CD4-positive, alpha-beta T cell (primary cell): ENCODE measurements around the gene RET. TPM values are rescaled to one million over a fixed set of nuclear protein-coding genes. Genes with fewer than 3 reads are reported as not detected.

Experiments used
- ATAC-seq: fragments of 200-7000 bp; cut with Tn5 transposase; one replicate; pipeline ENCODE4 v1.10.0; 2022; ENCODE audit warnings: mild to moderate bottlenecking; ENCODE audit not compliant: poor library complexity
- CTCF ChIA-PET: fragments of 350-600 bp; sonication (Branson Sonifier 250); formaldehyde crosslinking; loops from one replicate; lab custom pipeline; 2021; ENCODE audit warnings: antibody characterized with exemption, inconsistent platforms; lab: Charles Lee
- POLR2A ChIA-PET: fragments of 350-600 bp; sonication (Branson Sonifier 250); formaldehyde crosslinking; loops from one replicate; lab custom pipeline; 2021; ENCODE audit warnings: antibody characterized with exemption, inconsistent platforms; lab: Charles Lee
- DNase-seq, 14 experiments: peaks; one replicate each; pipeline ENCODE4 v3.0.0-alpha.2; 2013 to 2020; ENCODE audit warnings: mixed read lengths in 2 of 14
- H3K27ac ChIP-seq, 2 donors: one replicate each; pipeline versions ENCODE4 v1.5.1 to v1.7.0; 2013; ENCODE audit warnings: low read length in 2 of 2, low read depth in 1 of 2, mild to moderate bottlenecking in 1 of 2
- H3K27me3 ChIP-seq, 2 experiments: 1 replicate in 1 of 2; 2 replicates in 1 of 2; pipeline versions ENCODE4 v1.6.1 to v1.7.0; 2013; ENCODE audit warnings: low read length in 2 of 2, control low read depth in 1 of 2, mild to moderate bottlenecking in 1 of 2, moderate library complexity in 1 of 2; ENCODE audit not compliant: insufficient read depth in 2 of 2, control insufficient read depth in 1 of 2
- H3K36me3 ChIP-seq: one replicate; pipeline ENCODE4 v1.6.1; 2013; ENCODE audit warnings: low read length, control low read depth; ENCODE audit not compliant: insufficient read depth
- H3K4me1 ChIP-seq: one replicate; pipeline ENCODE4 v1.6.1; 2013; ENCODE audit warnings: low read length, control low read depth; ENCODE audit not compliant: insufficient read depth
- H3K4me3 ChIP-seq: one replicate; pipeline ENCODE4 v1.5.1; 2013; ENCODE audit warnings: mild to moderate bottlenecking, low read length, moderate library complexity
- H3K9me3 ChIP-seq, 2 experiments: 1 replicate in 1 of 2; 2 replicates in 1 of 2; pipeline versions ENCODE4 v1.6.1 to v1.7.0; 2013; ENCODE audit warnings: low read length in 2 of 2, mild to moderate bottlenecking in 2 of 2, control low read depth in 1 of 2, moderate library complexity in 1 of 2; ENCODE audit not compliant: control insufficient read depth in 1 of 2, insufficient read depth in 1 of 2
- H3K27ac Mint-ChIP-seq: one replicate; pipeline ENCODE4 v1.8.0; 2020; ENCODE audit warnings: mixed read lengths
- H3K27me3 Mint-ChIP-seq: one replicate; pipeline ENCODE4 v1.8.0; 2021; ENCODE audit warnings: mixed read lengths
- H3K36me3 Mint-ChIP-seq: one replicate; pipeline ENCODE4 v1.8.0; 2021; ENCODE audit warnings: low read depth, mixed read lengths
- H3K4me1 Mint-ChIP-seq: one replicate; pipeline ENCODE4 v1.8.0; 2021; ENCODE audit warnings: low read depth, mixed read lengths
- H3K4me3 Mint-ChIP-seq: one replicate; pipeline ENCODE4 v1.8.0; 2020; ENCODE audit warnings: mild to moderate bottlenecking, mixed read lengths
- H3K9me3 Mint-ChIP-seq: one replicate; pipeline ENCODE4 v1.8.0; 2020; ENCODE audit warnings: mixed read lengths
- CTCF ChIP-seq: fragments of 200-600 bp; IDR thresholded peaks from one replicate; pipeline ENCODE4 v1.8.0; 2022; ENCODE audit warnings: antibody characterized with exemption, mild to moderate bottlenecking
- intact Hi-C, 2 experiments: fragments of 100-400 bp; cut with DNase I in 1 of 2; cut with micrococcal nuclease in 1 of 2; formaldehyde crosslinking; loops; one replicate each; pipeline versions ENCODE4 v1.15.1 to v1.9.0; 2023 to 2025; cut with DNase I, micrococcal nuclease
- total RNA-seq, 174 experiments: library from RNA in 2 of 174; stranded (reverse) in 2 of 174; gene quantifications; one replicate each; pipeline ENCODE4 v1.2.3 and lab custom pipeline; 2021 to 2026

Gene RET
- total RNA-seq, 2 experiments from 2014 or later: not detected

GRCh38 chr10:43110338-43111071 lies 33.6 kb downstream of the RET start:
- Mint-ChIP-seq H3K4me3 (no peak overlapping the region), H3K9me3 (no peaks in the 10 kb centered on the region), H3K27me3 (no peaks in the 10 kb centered on the region), H3K27ac (no peak overlapping the region), H3K36me3 (no peaks in the 10 kb centered on the region), H3K4me1 (no peaks in the 10 kb centered on the region)
- ChIA-PET CTCF (no interaction called here), POLR2A (interaction anchor here (1.6 kb wide), 1 partner anchor 10 kb away, joined by 3 read pairs; no protein-coding TSS in a partner anchor)
- no peak for TF ChIP-seq CTCF
- H3K9me3 ChIP-seq: no peaks in the 10 kb centered on the region
- ATAC-seq (no peak), DNase-seq (no peak)
- H3K27me3 ChIP-seq: no peaks in the 10 kb centered on the region
- H3K27ac ChIP-seq: no peak overlapping the region
- H3K36me3 ChIP-seq: no peaks in the 10 kb centered on the region
- H3K4me1 ChIP-seq: peaks cover 11% of the 10 kb centered on the region
- no peak overlapping the region for H3K4me3 ChIP-seq
- intact Hi-C loops: no loop called here

- Mint-ChIP-seq H3K9me3 (no peaks in the 10 kb centered on the region), H3K36me3 (no peaks in the 10 kb centered on the region), H3K4me1 (no peaks in the 10 kb centered on the region), H3K4me3 (no peak overlapping the region), H3K27ac (no peak overlapping the region), H3K27me3 (no peaks in the 10 kb centered on the region)
- ChIA-PET POLR2A (interaction anchor here (1.6 kb wide), 1 partner anchor 10 kb away, joined by 3 read pairs; no protein-coding TSS in a partner anchor), CTCF (no interaction called here)
- no peaks in the 10 kb centered on the region for H3K27me3 ChIP-seq
- no peak overlapping the region for H3K27ac ChIP-seq
- no peaks in the 10 kb centered on the region for H3K9me3 ChIP-seq
- no peak overlapping the region for H3K4me3 ChIP-seq
- intact Hi-C loops: no loop called here
- ATAC-seq: no peak
- no peak for TF ChIP-seq CTCF
- no peaks in the 10 kb centered on the region for H3K36me3 ChIP-seq
- peaks cover 5% of the 10 kb centered on the region for H3K4me1 ChIP-seq
- DNase-seq: no peak
Observed at GRCh38 chr10:43111101-43111500, 34.2 kb downstream of the RET start.

GRCh38 chr10:43111921-43112607 lies 35.2 kb downstream of the RET start:
- Histone ChIP-seq H3K27me3 (no peaks in the 10 kb centered on the region), H3K9me3 (no peaks in the 10 kb centered on the region), H3K4me1 (no peaks in the 10 kb centered on the region), H3K27ac (no peak overlapping the region), H3K4me3 (no peak overlapping the region), H3K36me3 (no peaks in the 10 kb centered on the region)
- DNase-seq (no peak), ATAC-seq (no peak)
- no peak overlapping the region for H3K27ac Mint-ChIP-seq
- no peaks in the 10 kb centered on the region for H3K4me1 Mint-ChIP-seq
- no peaks in the 10 kb centered on the region for H3K36me3 Mint-ChIP-seq
- H3K27me3 Mint-ChIP-seq: no peaks in the 10 kb centered on the region
- no peak overlapping the region for H3K4me3 Mint-ChIP-seq
- H3K9me3 Mint-ChIP-seq: no peaks in the 10 kb centered on the region
- intact Hi-C loops: no loop called here
- CTCF ChIA-PET: no interaction called here
- no peak for TF ChIP-seq CTCF
- POLR2A ChIA-PET: interaction anchor here (0.8 to 1.6 kb wide), 2 partner anchors 9 to 26 kb away, joined by 3 read pairs; partner anchors contain the start of gene CSGALNACT2
